ENCODE measurements around the gene HLA-DOB.
"Not testable (repeated sequence)": the region's sequence is repeated elsewhere in the genome, so short reads cannot be mapped to it uniquely, and the experiment has no call there.

The HLA-DOB gene

DNA sequence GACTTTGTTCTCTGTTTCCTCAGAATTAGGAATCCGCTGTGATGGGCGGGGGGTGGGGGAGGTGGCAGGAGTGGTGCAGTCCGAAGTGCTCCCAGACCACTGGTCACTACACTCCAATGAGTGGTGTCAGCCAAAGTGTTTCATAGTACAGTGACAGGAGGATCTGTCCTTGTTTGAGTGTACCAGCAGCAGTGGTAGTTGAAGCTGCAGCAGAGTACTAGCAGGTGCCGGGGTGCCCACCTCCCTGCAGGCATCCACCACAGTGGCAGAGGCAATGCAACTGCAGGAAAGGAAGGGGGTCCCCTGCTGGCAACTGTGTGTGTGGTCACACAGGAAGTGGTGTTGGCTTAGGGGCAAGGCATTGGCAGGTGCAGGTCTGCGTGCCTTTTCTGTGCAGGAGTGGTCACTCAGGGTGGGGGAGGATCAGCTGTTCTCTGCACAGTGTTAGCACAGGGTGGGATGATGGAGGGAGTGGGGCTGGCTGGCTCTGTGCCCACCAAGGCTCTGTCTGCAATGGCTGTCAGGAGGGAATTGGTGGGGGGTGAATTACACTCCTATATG lies 9.7 kb downstream of the HLA-DOB start:
- no peak for DNase-seq (ENCODE audit: low spot score)

GRCh38 chr6:32805404-32805803 lies 11.4 kb downstream of the HLA-DOB start:
- not testable (repeated sequence) for DNase-seq (ENCODE audit: low spot score)

DNA sequence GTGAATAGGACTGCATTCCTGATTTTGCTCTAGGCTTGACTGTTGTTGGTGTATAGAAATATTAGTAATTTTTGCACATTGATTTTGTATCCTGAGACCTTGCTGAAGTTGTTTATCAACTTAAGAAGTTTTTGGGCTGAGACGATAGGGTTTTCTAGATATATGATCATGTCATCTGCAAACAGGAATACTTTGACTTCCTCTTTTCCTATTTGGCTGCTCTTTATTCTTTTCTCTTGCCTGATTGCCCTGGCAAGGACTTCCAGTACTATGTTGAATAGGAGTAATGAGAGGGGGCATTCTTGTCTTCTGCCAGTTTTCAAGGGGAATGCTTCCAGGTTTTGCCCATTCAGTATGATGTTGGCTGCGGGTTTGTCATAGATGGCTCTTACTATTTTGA lies 13.4 kb downstream of the HLA-DOB start:
- DNase-seq (ENCODE audit: low spot score): no peak

- DNase-seq (ENCODE audit: low spot score): no peak
Measured at GRCh38 chr6:32799740-32800139, 17.1 kb downstream of the HLA-DOB start.

- no peak for DNase-seq (ENCODE audit: low spot score)
Measured at GRCh38 chr6:32799168-32799567, 17.6 kb downstream of the HLA-DOB start.

- peak; percentile 72 for DNase-seq (ENCODE audit: low spot score)
Measured at GRCh38 chr6:32796848-32797776, 19.7 kb downstream of the HLA-DOB start.

DNA sequence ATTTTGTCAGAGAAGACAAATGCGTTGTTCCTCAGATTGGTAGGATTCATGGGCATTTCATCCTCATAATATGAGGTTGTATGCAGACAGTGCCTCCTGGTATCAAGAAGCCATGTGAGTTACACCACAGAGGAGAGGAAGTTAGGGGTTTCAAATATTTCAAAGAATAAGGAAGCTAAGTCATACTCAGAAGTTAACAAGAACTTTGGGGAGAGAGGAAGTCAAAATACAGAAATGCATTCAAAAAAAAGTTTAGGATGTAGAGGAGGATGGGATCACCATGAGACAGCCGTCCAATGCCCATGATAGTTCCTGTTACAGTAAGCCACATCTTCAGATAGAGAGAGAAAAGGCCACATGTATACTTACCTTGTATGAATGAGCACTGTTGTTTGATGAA lies 22.3 kb downstream of the HLA-DOB start:
- DNase-seq (ENCODE audit: low spot score): no peak

DNA sequence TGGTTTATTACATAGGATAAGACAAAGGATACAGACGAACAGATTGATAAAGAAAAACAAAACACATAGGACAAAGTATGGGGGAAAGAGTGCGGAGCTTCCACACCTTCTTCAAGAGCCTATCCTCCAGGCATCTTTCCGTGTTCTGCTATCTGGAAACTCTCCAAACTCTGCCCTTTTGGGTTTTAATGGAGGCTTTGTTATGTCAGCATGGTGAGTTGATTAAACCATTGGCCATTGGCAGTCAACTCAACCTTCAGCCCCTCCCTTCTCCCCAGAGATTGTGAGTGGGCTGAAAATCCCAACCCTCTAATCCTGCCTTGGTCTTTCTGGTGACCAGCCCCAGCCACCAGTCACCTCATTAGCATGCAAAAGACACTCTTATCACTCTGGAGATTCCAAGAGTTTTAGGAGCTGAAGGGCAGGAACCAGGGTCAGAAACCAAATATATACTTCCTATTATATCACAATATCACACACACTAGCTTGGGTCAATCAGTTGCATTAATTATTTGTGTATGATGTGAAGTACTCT lies 23.8 kb downstream of the HLA-DOB start:
- DNase-seq (ENCODE audit: low spot score): no peak

DNA sequence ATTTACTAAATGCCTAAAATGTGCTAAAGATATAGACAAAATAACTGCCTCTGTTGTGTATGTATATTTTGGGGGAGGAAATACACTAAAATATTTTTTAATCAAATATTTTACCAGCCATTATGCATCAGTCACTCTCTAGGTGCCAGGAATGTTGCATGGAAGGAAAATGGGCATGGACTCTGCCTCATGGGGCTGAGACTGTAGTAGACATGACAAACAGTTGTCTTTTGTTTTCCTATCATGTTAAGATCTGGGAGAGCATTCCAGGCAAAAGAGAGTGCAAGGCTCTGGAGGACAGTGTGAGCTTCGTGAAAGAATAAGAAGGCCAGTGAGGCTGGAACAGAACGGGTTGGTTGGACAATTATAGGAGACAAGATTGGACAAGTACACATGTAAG lies 26.5 kb downstream of the HLA-DOB start:
- DNase-seq (ENCODE audit: low spot score): no peak

GRCh38 chr6:32785781-32786533 lies 30.8 kb downstream of the HLA-DOB start:
- peak; percentile 17 for DNase-seq (ENCODE audit: low spot score)

DNA sequence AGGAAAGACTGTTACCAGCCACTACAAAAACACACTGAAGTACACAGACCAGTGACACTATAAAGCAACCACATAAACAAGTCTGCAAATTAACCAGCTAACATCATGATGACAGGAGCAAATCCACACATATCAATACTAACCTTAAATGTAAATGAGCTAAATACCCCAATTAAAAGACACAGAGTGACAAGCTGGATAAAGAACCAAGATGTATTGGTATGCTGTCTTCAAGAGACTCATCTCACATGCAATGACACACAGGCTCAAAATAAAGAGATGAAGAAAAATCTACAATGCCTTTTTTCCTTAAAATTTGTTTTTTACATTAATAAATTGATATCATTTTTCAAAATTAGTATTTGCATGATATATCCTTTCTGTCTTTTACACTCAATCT lies 33.9 kb downstream of the HLA-DOB start:
- not testable (repeated sequence) for DNase-seq (ENCODE audit: low spot score)

DNA sequence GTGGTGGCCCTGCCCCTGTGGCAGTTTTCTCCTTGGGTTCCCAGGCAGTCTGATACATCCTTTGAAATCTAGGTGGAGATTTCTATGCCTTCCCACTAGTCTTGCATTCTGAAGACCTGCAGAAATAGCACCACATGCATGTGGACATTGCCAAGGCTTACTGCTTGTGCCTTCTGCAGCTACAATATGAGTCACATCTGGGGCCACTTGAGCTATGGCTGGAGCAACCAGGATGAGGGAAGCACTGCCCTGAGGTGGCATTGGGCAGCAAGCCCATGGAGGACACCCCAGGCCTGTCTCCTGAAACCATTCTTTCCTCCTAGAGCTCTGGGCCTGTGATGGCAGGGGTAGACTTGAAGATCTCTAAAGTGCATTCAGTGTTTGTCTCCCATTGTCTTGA lies 37.8 kb downstream of the HLA-DOB start:
- no peak for DNase-seq (ENCODE audit: low spot score)

DNA sequence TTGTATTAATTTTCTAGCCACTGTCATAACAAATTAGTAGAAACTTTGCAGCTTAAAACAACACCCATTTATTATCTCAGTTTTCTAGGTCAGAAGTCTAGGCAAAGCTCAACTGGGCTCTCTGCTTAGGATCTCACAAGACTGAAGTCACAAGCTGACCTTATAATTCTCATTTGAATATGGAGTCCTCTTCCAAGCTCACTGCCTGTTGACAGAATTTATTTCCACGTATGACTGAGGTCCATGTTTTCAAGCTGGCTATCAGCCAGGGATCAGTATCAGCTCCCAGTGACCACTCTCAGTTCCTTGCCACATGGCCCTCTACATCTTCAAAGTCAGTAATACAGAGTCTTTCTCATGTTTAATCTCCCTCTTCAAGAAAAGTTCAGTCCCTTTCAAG lies 41.7 kb downstream of the HLA-DOB start:
- no peak for DNase-seq (ENCODE audit: low spot score)

GRCh38 chr6:32774426-32774825 lies 42.4 kb downstream of the HLA-DOB start:
- DNase-seq (ENCODE audit: low spot score): no peak

DNA sequence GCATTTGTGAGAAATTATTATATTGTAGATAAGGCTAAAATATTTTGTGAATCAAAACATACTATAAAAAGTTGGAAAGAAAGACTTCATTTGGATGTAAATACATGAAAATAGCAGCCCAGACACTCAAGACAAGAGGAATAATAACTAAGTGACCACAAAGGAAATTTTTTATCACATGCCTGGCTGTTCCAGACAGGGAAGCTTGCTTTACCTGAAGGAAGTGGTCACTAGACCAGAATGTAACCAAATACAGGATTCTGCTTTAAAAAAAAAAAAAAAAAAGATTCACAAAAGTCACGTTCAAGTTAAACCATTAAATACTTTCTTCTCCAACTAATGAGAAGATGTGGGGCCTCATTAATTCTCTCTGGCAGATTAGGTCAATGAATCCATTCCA lies 44.1 kb downstream of the HLA-DOB start:
- no peak for DNase-seq (ENCODE audit: low spot score)

GRCh38 chr6:32764048-32764447 lies 52.8 kb downstream of the HLA-DOB start:
- no peak for DNase-seq (ENCODE audit: low spot score)

GRCh38 chr6:32763421-32763820 lies 53.4 kb downstream of the HLA-DOB start, which contains the start of gene HLA-DQB2:
TSS of gene HLA-DQB2 (minus strand) at chr6:32763532. CDS start at chr6:32763470, 62 bp downstream.
- no peak for DNase-seq (ENCODE audit: low spot score)

Measured in hematopoietic multipotent progenitor cell treated with erythropoietin and hydrocortisone succinate and interleukin-3 and kit ligand, for 17 days (in vitro differentiated cells).